Fibroblast of upper back skin (primary cell): ENCODE results near the gene AQR.
"Not testable (repeated sequence)": the region's sequence is repeated elsewhere in the genome, so short reads cannot be mapped to it uniquely, and the experiment has no call there.

Experiments used
- DNase-seq: peaks from one replicate; pipeline ENCODE4 v3.0.0-alpha.2; 2013

Gene AQR

GRCh38 chr15:34951993-34952392 lies 17.5 kb downstream of the AQR start:
- DNase-seq = peak; percentile 33

DNA sequence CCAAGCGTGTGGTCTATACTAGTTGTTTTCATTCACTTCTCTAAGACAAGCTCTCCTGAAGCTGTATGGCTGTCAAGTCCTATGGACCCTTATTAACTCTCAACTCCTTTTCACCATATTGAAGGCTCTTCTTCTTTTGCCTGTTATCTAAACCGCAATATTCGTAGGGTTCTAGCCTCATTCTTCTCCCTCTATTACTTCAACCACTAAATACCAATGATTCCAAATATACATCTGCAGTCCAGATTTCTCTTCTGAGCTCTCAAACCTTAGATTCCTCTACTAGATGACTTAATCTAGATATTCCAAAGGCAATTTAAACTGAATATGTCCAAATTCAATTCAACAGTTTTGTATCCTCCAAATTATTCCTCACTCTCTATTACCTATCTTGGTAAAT lies 24.6 kb downstream of the AQR start:
- peak; percentile 78 for DNase-seq

GRCh38 chr15:34943711-34944110 lies 25.8 kb downstream of the AQR start:
- peak; percentile 53 for DNase-seq

GRCh38 chr15:34943264-34943663 lies 26.3 kb downstream of the AQR start:
- DNase-seq = not testable (repeated sequence)

DNA sequence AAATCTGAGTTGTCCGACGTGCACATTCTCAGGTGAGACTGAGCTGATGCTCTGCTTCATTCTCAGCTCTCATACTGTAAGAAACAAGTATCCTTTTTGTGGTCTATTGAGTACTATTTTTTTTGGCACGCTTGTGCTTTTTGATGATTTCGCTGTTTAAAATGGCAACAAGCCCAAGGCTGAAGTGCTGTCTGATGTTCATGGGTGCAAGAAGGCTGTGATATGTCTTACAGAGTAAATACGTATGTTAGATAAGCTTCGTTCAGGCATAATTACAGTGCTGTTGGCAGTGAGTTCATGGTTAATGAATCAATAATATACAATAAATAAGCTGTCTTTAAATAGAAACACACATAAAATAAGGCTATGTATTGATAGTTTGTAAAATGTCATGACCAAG lies 27.2 kb downstream of the AQR start:
- peak; percentile 55 for DNase-seq

DNA sequence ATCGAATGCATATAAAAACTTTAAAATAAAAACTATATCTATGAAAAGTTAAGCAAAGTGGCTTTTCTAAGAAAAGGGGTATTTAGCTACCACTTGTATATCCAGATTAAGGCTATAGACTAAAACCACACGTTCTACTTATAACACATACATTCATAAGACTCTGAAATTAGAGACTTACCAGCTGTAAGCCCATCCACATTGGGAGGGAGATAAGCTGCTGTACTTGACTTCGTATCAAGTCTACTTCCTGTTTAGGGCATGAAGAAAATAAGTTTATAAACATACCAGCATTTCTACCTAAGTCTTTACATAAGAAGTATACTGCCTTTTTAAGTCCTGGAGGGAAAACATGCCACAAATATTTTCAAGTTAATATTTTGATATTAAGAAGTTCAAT lies 27.7 kb downstream of the AQR start:
- no peak for DNase-seq

- DNase-seq = no peak
Observed at GRCh38 chr15:34941185-34941698, 28.3 kb downstream of the AQR start.

DNA sequence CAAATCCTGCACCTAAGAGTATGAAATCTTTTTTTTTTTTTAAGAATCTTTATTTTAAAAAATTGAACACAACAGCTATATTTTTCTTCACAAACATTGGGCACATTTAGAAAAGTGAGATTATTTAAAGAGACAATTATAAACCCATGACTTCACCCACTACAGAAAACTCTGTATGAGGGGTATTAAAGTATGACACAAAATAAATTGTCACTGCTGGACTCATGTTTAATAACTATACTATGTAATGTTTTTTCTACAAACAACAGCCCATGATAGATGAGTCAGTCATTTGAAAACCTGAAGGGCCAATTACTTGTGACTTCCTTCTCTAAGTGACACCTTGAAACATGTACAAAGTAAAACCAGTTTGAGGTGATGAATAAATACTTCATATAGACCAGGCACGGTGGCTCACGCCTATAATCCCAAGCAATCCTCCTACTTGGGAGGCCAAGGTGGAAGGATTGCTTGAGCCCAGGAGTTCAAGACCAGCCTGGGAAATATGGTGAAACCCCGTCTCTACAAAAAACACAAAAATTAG lies 36.0 kb downstream of the AQR start:
- DNase-seq = no peak

DNA sequence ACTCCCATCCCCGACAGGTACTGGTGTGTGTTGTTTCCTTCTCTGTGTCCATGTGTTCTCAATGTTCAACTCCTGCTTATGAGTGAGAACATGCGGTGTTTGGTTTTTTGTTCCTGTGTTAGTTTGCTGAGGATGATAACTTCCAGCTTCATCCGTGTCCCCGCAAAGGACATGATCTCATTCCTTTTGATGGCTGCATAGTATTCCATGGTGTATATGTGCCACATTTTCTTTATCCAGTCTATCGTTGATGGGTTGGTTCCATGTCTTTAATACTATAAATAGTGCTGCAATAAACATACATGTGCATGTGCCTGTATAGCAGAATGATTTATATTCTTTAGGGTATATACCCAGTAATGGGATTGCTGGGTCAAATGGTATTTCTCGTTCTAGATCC lies 41.2 kb downstream of the AQR start:
- not testable (repeated sequence) for DNase-seq

- no peak for DNase-seq
Observed at GRCh38 chr15:34927726-34928125, 41.8 kb downstream of the AQR start.

DNA sequence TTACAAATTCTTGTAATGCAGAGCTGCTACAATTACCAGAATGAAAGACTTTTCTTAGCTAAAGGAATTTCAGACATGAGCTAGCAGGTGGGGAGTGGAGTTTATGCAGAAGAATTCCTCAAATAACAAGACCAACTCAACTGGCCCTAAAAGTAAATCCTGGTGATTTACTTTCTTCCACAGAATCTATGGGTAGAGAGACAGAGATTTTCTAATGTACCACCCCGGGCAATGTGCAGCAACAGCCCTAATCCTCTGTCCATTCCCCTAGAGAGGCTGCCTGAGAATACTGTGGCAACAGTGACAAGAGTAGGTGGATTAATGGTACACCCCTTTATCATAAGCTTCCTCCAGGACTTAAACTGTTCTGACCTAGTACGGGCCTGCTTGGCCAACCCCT lies 55.2 kb downstream of the AQR start:
- no peak for DNase-seq

- DNase-seq = no peak
Observed at GRCh38 chr15:34905047-34905446, 64.5 kb downstream of the AQR start.

DNA sequence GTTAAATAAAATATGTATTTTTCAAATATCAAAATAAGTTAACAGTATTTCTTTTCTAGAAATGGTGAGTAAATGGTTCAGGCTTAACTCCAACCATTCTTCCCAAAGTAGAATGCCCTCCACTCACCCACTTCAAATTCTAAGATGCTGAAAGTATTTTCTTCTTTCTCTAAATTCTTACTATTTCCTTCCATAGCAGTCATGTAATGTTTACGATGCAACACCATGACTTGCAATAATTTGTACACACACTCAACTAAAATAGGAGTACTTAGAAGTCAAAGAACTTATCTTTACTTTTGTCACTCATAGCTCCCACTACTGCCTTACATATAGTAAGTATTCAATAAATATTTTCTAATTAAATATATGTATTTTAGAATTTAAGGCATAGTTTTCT lies 65.0 kb downstream of the AQR start:
- no peak for DNase-seq

DNA sequence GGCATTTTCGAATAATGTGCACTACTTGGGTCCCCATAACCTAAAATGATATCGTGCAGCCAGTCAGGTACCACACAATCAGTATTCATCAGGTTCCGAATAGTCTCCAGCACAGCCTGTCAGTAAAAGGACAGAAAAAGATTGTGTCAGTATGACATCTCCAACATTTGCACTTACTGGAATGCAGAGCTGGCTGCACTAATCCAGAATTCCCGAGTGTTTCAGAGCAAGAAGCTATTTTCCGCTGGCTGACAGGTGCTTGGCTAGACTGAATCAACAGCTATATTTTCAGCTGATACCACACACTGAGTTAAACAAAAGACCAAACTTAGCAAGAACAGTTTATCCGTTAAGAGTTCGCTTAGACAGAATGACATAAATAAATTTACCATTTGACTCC lies 68.8 kb downstream of the AQR start:
- DNase-seq = no peak

DNA sequence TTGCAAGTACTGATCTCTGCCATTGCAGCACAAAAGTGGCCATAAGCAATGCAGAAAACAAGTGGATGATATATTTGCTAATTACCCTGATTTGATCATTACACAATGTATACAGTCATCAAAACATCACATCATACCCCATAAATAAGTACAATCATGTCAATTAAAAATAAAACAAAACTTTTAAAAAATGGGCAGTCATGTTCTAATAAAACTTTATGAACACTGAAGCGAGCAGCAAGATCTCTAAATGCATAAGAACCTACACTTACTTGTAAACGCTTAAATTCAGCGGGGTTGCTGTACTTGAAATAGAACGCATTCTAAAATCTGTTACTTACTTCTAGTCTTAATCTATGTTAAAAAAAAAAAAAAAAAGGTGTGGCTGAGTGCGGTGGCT lies 73.4 kb downstream of the AQR start:
- no peak for DNase-seq

- no peak for DNase-seq
Observed at GRCh38 chr15:34893967-34894366, 75.6 kb downstream of the AQR start.

- DNase-seq = no peak
Observed at GRCh38 chr15:34892963-34893591, 76.5 kb downstream of the AQR start.

DNA sequence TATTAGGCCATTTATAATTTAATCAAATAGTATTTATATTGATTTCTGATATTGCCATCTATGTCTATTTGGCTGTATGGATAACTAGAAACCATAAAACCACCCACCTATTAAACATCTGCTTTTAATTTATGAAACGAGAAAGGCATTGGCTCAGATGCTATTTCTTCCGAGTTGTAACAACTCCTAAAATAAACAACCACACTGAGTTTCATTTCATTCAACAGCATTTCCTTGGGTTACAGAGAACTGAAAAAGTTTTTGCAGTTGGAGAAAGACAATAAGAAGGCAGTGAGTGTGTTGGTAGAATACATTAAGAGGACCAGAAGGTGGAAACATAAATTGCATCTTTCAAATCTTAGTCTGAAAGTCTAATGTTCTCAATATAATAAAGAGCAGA lies 79.1 kb downstream of the AQR start:
- DNase-seq = peak; percentile 7

GRCh38 chr15:34889476-34889875 lies 80.1 kb downstream of the AQR start:
- DNase-seq = peak; percentile 34

GRCh38 chr15:34886134-34886533 lies 83.4 kb downstream of the AQR start:
- peak; percentile 1 for DNase-seq

- peak; percentile 1 for DNase-seq
Observed at GRCh38 chr15:34883633-34884032, 85.9 kb downstream of the AQR start.

GRCh38 chr15:34883042-34883441 lies 86.5 kb downstream of the AQR start:
- DNase-seq = peak; percentile 1

- no peak for DNase-seq
Observed at GRCh38 chr15:34879107-34879506, 90.4 kb downstream of the AQR start.

DNA sequence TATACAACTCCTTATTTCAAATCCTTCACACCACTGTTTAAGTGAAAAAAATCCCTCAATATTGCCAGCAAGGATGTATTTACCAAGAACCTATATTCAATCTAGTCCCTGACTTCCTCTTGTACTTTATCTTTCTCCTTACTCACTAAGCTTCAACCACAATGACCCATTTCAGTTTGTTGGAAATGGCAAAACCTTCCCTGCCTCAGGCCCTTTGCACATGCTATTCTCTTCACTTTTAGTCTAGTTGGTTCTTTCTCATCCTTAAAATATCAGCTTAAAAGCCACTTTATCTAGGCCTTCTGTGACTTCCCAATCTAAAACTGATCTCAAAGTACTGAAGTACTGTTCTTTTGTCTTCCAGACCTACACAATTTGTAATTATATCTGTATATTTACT lies 92.9 kb downstream of the AQR start:
- no peak for DNase-seq

DNA sequence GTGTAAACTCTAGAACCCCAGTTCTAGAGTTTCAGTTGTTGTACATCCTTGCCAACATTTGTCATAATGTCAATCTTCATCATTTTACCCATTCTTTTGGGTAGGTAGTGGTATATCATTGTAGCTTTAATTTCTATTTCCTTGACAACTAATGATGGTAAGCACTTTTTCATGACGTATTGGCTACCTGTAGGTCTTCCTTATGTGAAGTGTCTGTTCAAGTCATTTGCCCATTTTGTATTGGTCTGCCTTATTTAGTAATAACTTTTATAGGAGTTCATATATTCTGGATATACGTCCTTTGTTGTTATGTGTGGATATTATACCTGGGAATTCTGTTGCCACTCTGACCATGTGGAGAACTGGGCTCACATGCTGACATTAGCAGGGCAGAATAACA lies 100.4 kb downstream of the AQR start:
- DNase-seq = no peak
